Bladder microvascular endothelial cell (primary cell): ENCODE data around the gene TRIM74. TPM values are rescaled to one million over a fixed set of nuclear protein-coding genes. Genes with fewer than 3 reads are reported as not detected.

Experiments used
- total RNA-seq: library from RNA; depleted of rRNA; stranded (reverse); fragments of >200 nt; gene quantifications from 2 replicates; pipeline ENCODE4 v1.2.3, GENCODE V29; 2014

The TRIM74 gene
- total RNA-seq, result 0.06 TPM in 1 of 2 replicates, not detected in the other

GRCh38 chr7:72968980-72969516, at the start of gene TRIM74:
Gene TRIM74 (minus strand): TSS chr7:72969466. CDS start chr7:72966157, 3,309 bp downstream.

DNA sequence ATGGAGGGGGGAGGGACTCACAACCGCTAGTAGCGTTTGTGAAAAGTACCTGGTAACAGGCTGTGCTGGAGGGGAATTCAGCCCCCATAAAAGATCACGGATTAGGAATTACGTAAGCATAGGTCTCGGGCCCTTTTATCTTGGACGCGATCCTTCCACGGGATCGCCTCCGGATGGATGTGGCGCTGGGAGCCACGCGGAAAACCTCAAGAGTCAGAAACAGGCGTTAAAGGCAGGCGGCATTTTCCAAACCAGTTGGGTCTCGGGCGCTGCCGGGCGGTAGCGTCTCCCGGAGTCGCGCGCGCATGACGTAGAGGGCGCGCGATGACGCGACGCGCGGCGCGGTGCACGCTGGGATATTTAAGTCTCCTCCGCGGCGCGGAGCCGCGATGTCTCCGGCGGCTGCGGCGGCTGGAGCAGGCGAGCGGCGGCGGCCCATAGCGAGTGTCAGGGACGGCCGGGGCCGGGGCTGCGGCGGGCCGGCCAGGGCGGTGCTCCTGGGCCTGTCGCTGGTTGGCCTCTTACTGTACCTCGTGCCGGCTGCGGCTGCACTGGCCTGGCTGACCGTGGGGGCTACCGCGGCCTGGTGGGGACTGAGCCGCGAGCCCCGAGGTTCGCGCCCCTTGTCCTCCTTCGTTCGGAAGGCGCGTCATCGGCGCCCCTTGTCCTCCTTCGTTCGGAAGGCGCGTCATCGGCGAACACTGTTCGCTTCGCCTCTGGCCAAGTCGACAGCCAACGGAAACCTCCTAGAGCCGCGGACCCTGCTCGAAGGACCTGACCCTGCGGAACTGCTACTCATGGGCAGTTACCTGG, 44.3 kb downstream of the TRIM74 start, which contains the start of gene POM121:
TSS of gene POM121 (plus strand) at position 363 of the 813 bp plus-strand sequence. CDS start at position 390, 27 bp downstream.

Other genes starting within 250 kb of the TRIM74 start
- gene TYW1B, start 141.3 kb downstream of the TRIM74 start, total RNA-seq, result 0.97 and 7.1 TPM in 2 replicates
- gene POM121, start 44.4 kb downstream of the TRIM74 start, total RNA-seq, result 3.9 and 9.8 TPM in 2 replicates
- gene SPDYE8, start 60.3 kb upstream of the TRIM74 start, total RNA-seq, result not detected in 2 replicates
- not detected in 2 replicates for gene SPDYE11, start 88.4 kb upstream of the TRIM74 start, total RNA-seq
- gene SPDYE9, start 116.6 kb upstream of the TRIM74 start, total RNA-seq, result not detected in 2 replicates